NCI-H146 (cell line): ENCODE measurements around the gene PKD2L1.
A peak's percentile ranks its signal among the peaks of the same experiment; 100 is the strongest.
"Not testable (repeated sequence)": the region's sequence is repeated elsewhere in the genome, so short reads cannot be mapped to it uniquely, and the experiment has no call there.

Experiments used
- DNase-seq: peaks from one replicate; lab custom pipeline; 2025; lab: John Stamatoyannopoulos, UW

PKD2L1 gene

GRCh38 chr10:100286051-100287033, 43.7 kb downstream of the PKD2L1 start, which contains the start of gene BLOC1S2:
TSS of gene BLOC1S2 (minus strand) at chr10:100286680. CDS start at chr10:100286659, 21 bp downstream.
- DNase-seq, result peak; percentile 76

- DNase-seq, result not testable (repeated sequence)
These were observed 44.7 kb downstream of the PKD2L1 start for GRCh38 chr10:100285326-100285725.

DNA sequence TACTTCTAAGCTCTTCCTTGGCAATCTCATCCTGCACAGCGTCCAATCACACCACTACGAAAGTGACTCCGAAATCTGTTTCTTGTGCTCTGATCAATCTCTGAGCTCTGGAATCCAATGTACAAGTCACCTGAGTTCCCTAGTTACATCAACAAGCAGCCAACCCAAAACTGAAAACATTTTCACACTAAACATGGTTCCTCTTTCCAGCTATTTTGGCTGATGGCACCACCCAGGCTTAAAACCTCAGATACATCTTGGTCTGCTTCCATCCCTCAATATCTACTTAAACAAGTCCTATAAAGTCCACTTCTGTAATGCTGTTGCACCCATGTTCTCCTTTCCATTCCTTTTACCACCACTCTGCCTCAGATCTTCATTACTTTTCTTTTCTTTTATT, 47.1 kb downstream of the PKD2L1 start:
- DNase-seq, result no peak

- DNase-seq, result not testable (repeated sequence)
These were observed 53.1 kb downstream of the PKD2L1 start for GRCh38 chr10:100276971-100277370.

DNA sequence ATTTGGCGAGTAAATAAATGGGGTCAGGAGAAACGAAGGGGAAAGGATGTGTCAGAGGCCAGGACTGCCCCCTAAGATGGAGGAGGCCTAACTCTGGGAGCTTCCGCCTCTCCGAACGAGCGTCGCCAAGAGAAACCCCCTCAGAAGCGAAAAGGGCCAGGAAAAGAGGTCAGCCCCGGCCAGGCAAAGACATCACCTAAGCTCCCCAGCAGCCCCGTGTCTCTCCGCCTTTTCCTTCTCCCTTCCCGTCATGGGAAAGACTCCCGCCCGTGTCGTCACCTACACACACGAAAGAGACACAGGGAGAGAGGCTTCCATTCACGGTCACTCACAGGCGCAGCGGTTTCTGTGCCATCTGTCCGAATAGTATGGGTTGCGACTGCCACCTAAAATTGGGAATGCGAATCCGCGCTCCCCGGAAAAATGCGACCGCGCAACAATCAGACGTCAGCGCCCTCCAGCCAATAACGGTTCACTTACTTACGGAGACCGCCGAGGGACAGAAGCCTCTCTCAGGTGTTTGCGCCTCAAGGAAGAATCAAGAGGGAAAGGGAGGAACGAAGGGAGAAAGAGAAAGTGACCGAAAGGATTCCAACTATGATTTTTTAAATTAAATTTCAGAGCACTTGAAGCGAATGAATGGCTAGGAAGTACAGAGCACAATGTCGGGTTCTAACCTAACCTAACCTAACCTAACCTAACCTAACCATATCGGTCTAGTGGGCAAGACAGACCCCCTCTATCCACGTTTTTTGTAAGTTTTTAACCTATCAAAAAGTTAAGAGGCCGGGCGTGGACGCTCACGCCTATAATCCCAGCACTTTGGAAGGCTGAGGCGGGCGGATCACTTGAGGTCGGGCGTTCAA, 62.6 kb downstream of the PKD2L1 start, which contains the start of gene CWF19L1:
Gene CWF19L1 (minus strand): TSS at position 400 of the 866 bp plus-strand sequence. CDS start 45 bp downstream, at position 355.
- peak; percentile 87 for DNase-seq

DNA sequence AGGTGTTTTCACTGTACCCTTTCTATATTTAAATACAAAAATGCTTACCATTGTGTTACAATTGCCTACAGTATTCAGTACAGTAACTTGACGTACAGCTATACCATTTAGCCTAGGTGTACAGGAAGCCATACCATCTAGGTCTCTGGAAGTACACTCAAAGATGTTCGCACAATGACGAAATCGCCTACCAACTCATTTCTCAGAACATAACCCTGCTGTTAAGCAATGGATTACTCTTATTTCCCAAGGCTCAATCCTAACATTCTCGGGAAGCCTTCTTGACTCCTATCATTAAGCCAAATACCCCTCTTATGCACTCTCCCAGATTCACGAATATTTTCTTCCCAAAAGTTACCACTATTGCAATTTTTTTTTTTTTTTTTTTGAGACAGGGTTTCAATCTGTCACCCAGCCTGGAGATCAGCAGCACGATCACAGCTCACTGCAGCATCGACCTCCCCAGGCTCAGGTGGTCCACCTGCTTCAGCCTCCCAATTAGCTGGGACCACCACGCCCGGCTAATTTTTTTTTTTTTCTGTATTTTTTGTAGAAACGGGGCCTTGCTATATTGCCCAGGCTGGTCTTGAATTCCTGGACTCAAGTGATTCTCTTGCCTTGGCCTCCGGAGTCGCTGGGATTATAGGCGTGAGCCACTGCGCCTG, 64.1 kb downstream of the PKD2L1 start:
- DNase-seq, result no peak

- DNase-seq, result no peak
These were observed 75.8 kb downstream of the PKD2L1 start for GRCh38 chr10:100254191-100254590.

DNA sequence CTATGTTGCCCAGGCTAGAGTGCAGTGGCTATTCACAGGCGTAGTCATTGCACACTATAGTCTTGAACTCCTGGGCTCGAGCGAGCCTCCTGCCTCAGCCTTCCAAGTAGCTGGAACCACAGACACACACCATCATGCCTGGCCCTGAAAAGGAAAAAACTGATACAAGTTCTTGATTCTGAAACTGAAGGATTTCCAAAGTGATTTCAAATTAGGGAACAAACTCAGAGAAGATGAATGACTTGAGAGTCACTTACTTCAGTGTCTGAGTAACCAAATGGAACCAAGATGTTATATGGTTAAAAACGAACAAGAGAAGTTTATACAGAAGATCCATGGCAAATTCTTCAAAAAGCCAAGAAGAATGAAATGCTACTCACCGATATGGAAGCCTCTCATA, 77.0 kb downstream of the PKD2L1 start:
- DNase-seq, result no peak

GRCh38 chr10:100248820-100249219, 81.2 kb downstream of the PKD2L1 start:
- DNase-seq, result no peak

DNA sequence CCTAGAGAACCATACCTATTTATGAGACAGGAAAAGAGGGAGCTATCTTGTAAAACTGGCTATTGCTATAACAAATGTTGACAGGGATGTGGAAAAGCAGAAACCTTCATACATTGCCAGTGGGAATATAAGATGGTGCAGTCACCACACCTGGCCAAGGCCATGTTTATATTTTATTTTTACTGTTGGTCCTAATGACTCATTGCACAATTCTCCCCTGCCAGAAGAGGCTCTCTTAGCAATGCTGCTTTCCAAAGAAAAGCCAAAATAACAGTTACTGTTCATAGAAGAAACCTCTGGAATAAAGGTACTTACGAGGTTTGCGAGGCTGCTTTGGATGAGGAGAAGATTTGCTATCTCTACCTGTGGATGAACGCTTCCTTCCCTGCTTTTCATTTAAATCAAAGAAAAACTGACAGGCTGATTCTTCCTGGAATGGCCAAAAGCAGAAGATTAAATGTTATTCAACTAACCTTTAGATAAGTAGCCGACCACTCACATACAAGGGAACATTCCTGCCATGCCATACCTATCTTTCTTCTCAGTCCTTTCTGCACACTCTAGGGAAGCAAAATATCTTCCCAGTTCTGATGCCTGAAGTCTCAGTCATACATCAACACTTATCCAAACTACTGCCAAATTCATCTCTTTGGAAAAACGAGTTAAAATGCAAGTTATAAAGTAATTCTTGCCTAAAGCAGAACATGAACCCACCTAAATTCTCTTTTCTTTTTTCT, 84.4 kb downstream of the PKD2L1 start:
- no peak for DNase-seq

DNA sequence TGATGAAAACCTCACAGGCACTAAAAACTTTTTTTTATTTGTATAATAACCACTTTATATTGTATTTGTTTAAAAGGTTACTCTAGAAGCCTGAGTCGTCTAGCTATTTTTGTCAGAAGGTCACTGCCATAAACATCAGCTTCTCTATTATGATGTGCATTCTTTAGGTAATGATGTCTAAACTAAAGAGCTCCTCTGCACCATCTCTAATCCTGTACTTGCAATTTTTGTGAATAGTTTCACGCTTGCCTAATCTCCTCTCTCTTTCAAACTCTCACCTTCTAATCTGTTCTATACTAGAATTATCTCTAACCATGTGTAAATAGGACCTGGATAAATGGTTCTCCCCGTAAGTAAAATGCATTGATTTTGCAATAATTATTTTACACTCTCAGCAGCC, 90.2 kb downstream of the PKD2L1 start:
- no peak for DNase-seq

GRCh38 chr10:100238429-100238828, 91.6 kb downstream of the PKD2L1 start:
- no peak for DNase-seq
